Sigmoid colon (tissue), 4 donors: ENCODE measurements around the gene TNIP2.
A peak's percentile ranks its signal among the peaks of the same experiment; 100 is the strongest.

ENCODE experiments used
- CTCF ChIP-seq, 4 experiments: fragments of 450-650 bp in 3 of 4; fragments of 200-600 bp in 1 of 4; IDR thresholded peaks; one replicate each; pipeline ENCODE4 v1.5.1; 2016 to 2019; ENCODE audit warnings: antibody characterized with exemption in 4 of 4, mild to moderate bottlenecking in 3 of 4, moderate library complexity in 2 of 4
- POLR2A ChIP-seq, 2 donors: fragments of 450-650 bp; IDR thresholded peaks; one replicate each; pipeline ENCODE4 v1.6.1; 2016; ENCODE audit warnings: antibody characterized with exemption in 2 of 2, mild to moderate bottlenecking in 2 of 2, moderate library complexity in 2 of 2
- POLR2AphosphoS5 ChIP-seq, 4 donors: sonication (generic); formaldehyde crosslinking; IDR thresholded peaks; one replicate each; pipeline ENCODE4 v1.6.1; 2017; ENCODE audit warnings: antibody characterized with exemption in 4 of 4

- TF ChIP-seq CTCF (IDR thresholded peaks at IDR 0.05), result no peak
- peak in 3 of 4 donors; percentile 15 to 48 (median 35) for TF ChIP-seq POLR2AphosphoS5 (IDR thresholded peaks at IDR 0.05)
- TF ChIP-seq POLR2A (IDR thresholded peaks at IDR 0.05), result no peak
Observed at GRCh38 chr4:2794486-2795299, 38.6 kb upstream of the TNIP2 start.
